SU-DHL-6 (cell line): Measurements from ENCODE around the gene AGRN.

Experiments used
- EZH2phosphoT487 ChIP-seq: fragments of 200-600 bp; sonication (generic), shearing (Covaris generic); conservative IDR thresholded peaks from 2 replicates; pipeline ENCODE4 v1.6.1; 2018; ENCODE audit warnings: mild to moderate bottlenecking, antibody characterized with exemption, low read length, moderate library complexity, mixed read lengths
- TF ChIP-seq, protein P1 (sequence below): fragments of 200-600 bp; sonication (generic); IDR thresholded peaks from one replicate; pipeline ENCODE4 v1.5.1; 2017; ENCODE audit warnings: antibody characterized with exemption, mild to moderate bottlenecking, low read length, moderate library complexity; ENCODE audit not compliant: insufficient read depth, poor library complexity, severe bottlenecking

DNA sequence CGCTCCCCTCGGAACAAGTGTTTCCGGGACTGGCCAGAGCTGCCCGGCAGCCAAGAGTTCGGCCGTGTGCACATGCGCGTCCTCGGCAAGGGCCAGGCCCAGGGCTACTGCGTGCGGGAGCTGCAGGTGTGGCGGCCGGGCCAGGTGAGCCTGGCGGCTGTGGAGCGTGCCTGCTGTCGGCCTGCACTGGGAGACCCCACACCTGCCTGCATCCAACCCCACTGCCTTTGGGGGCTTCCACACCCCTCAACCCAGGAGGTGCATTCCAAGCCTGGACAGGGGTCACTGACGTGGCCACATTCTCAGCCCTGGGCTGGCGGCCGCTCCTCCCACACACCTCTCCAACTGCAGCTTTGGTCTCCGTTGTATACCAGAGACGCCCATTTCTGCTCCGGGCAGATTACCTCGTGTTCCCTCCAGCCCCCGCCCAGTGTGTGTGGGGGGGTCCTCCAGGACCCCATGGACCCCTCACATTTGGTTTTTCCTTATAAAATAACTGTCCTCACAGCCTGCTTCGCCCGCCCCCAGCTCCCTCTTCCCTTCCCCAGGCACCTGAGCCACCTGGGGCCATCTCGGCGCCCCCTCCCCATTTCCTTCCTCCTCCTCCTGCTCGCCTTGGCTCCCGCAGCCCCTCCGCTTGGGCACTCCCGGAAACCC is 48.1 kb downstream of the AGRN start:
- TF ChIP-seq, protein P1, sequence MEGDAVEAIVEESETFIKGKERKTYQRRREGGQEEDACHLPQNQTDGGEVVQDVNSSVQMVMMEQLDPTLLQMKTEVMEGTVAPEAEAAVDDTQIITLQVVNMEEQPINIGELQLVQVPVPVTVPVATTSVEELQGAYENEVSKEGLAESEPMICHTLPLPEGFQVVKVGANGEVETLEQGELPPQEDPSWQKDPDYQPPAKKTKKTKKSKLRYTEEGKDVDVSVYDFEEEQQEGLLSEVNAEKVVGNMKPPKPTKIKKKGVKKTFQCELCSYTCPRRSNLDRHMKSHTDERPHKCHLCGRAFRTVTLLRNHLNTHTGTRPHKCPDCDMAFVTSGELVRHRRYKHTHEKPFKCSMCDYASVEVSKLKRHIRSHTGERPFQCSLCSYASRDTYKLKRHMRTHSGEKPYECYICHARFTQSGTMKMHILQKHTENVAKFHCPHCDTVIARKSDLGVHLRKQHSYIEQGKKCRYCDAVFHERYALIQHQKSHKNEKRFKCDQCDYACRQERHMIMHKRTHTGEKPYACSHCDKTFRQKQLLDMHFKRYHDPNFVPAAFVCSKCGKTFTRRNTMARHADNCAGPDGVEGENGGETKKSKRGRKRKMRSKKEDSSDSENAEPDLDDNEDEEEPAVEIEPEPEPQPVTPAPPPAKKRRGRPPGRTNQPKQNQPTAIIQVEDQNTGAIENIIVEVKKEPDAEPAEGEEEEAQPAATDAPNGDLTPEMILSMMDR = no peak
- TF ChIP-seq EZH2phosphoT487 = no peak
